CD14-positive monocyte (primary cell): ENCODE measurements around the gene MAMLD1. TPM values are rescaled to one million over a fixed set of nuclear protein-coding genes. Genes with fewer than 3 reads are reported as not detected.

Experiments used
- DNase-seq, 3 donors: peaks; one replicate each; pipeline ENCODE4 v3.0.0-alpha.2; 2011 to 2022
- H2AFZ ChIP-seq: 2 replicates; pipeline ENCODE4 v1.6.0; 2012; ENCODE audit warnings: mild to moderate bottlenecking, low read depth, low read length, inconsistent platforms; ENCODE audit not compliant: insufficient read depth, poor library complexity, severe bottlenecking
- H3K27ac ChIP-seq, 2 donors: 1 replicate in 1 of 2; 2 replicates in 1 of 2; pipeline ENCODE4 v1.5.1; 2012 to 2013; ENCODE audit warnings: low read length in 2 of 2, control low read depth in 1 of 2, inconsistent platforms in 1 of 2, low read depth in 1 of 2, mild to moderate bottlenecking in 1 of 2
- H3K27me3 ChIP-seq, 2 donors: one replicate each; pipeline versions ENCODE4 v1.6.0 to v1.6.1; 2011 to 2013; ENCODE audit warnings: low read length in 2 of 2; ENCODE audit not compliant: control insufficient read depth in 2 of 2, insufficient read depth in 2 of 2
- H3K36me3 ChIP-seq, 2 donors: replicated peaks in 1 of 2; 1 replicate in 1 of 2; 2 replicates in 1 of 2; pipeline versions ENCODE4 v1.5.1 to v1.6.1; 2012 to 2013; ENCODE audit warnings: low read length in 2 of 2, control low read depth in 1 of 2, inconsistent platforms in 1 of 2, mild to moderate bottlenecking in 1 of 2; ENCODE audit not compliant: insufficient read depth in 2 of 2, control insufficient read depth in 1 of 2
- H3K4me1 ChIP-seq, 2 donors: 1 replicate in 1 of 2; 2 replicates in 1 of 2; pipeline versions ENCODE4 v1.5.1 to v1.6.1; 2012 to 2013; ENCODE audit warnings: low read length in 2 of 2, control low read depth in 1 of 2, inconsistent platforms in 1 of 2, mild to moderate bottlenecking in 1 of 2, moderate library complexity in 1 of 2; ENCODE audit not compliant: insufficient read depth in 2 of 2, control insufficient read depth in 1 of 2
- H3K4me2 ChIP-seq: replicated peaks from 2 replicates; pipeline ENCODE3; 2012; ENCODE audit warnings: low read length, moderate library complexity, mild to moderate bottlenecking; ENCODE audit not compliant: poor library complexity, severe bottlenecking; ENCODE audit errors: extremely low read depth
- H3K4me3 ChIP-seq, 3 experiments: fragments of 200-600 bp in 1 of 3; sonication (generic) in 1 of 3; replicated peaks in 1 of 3; 1 replicate in 2 of 3; 2 replicates in 1 of 3; pipeline ENCODE4 v1.5.1; 2011 to 2013; ENCODE audit warnings: low read length in 3 of 3, mild to moderate bottlenecking in 3 of 3, control low read depth in 2 of 3, low read depth in 2 of 3, inconsistent platforms in 1 of 3, moderate library complexity in 1 of 3
- H3K79me2 ChIP-seq: 2 replicates; pipeline ENCODE4 v1.6.0; 2012; ENCODE audit warnings: mild to moderate bottlenecking, control low read depth, inconsistent platforms, low read length, moderate library complexity; ENCODE audit not compliant: insufficient read depth
- H3K9ac ChIP-seq: 2 replicates; pipeline ENCODE4 v1.6.0; 2017; ENCODE audit warnings: low read length, mild to moderate bottlenecking; ENCODE audit not compliant: insufficient read depth, poor library complexity, severe bottlenecking
- H3K9me3 ChIP-seq, 2 donors: replicated peaks in 1 of 2; 1 replicate in 1 of 2; 2 replicates in 1 of 2; pipeline versions ENCODE4 v1.5.1 to v1.6.1; 2012 to 2013; ENCODE audit warnings: low read length in 2 of 2, control low read depth in 1 of 2; ENCODE audit not compliant: control insufficient read depth in 1 of 2, insufficient read depth in 1 of 2
- H4K20me1 ChIP-seq: 2 replicates; pipeline ENCODE4 v1.6.0; 2012; ENCODE audit warnings: mild to moderate bottlenecking, low read length, control low read depth, moderate library complexity; ENCODE audit not compliant: insufficient read depth
- H3K27ac Mint-ChIP-seq, 7 donors: one replicate each; pipeline ENCODE4 v1.8.0; 2020; ENCODE audit warnings: mild to moderate bottlenecking in 7 of 7, mixed read lengths in 7 of 7, moderate library complexity in 6 of 7, inconsistent platforms in 2 of 7
- H3K27me3 Mint-ChIP-seq, 3 donors: one replicate each; pipeline ENCODE4 v1.8.0; 2021 to 2022; ENCODE audit warnings: low read depth in 3 of 3, mild to moderate bottlenecking in 3 of 3, mixed read lengths in 3 of 3, moderate library complexity in 3 of 3, inconsistent platforms in 1 of 3
- H3K36me3 Mint-ChIP-seq, 2 donors: one replicate each; pipeline ENCODE4 v1.8.0; 2020; ENCODE audit warnings: mixed read lengths in 2 of 2, inconsistent platforms in 1 of 2, mild to moderate bottlenecking in 1 of 2
- H3K4me1 Mint-ChIP-seq: one replicate; pipeline ENCODE4 v1.8.0; 2020; ENCODE audit warnings: mild to moderate bottlenecking, mixed read lengths
- H3K4me3 Mint-ChIP-seq, 2 donors: one replicate each; pipeline ENCODE4 v1.8.0; 2020; ENCODE audit warnings: mild to moderate bottlenecking in 2 of 2, mixed read lengths in 2 of 2, moderate library complexity in 1 of 2
- H3K9me3 Mint-ChIP-seq, 7 donors: one replicate each; pipeline ENCODE4 v1.8.0; 2020 to 2022; ENCODE audit warnings: mixed read lengths in 7 of 7, mild to moderate bottlenecking in 6 of 7, moderate library complexity in 6 of 7, inconsistent platforms in 2 of 7
- WGBS: methylation state at CpG from one replicate; pipeline ENCODE4 v1.1.5; 2013; ENCODE audit warnings: missing lambda C conversion rate; ENCODE audit not compliant: insufficient coverage; 5-methylcytosine and 5-hydroxymethylcytosine counted together
- intact Hi-C, 2 donors: fragments of 100-400 bp; cut with micrococcal nuclease; formaldehyde crosslinking; loops; one replicate each; pipeline versions ENCODE4 v1.15.0 to v1.15.1; 2023
- polyA plus RNA-seq, 3 donors: library from polyadenylated mRNA; depleted of rRNA in 1 of 3; unstranded in 2 of 3; stranded (reverse) in 1 of 3; fragments of 300-500 nt in 2 of 3; fragments of >200 nt in 1 of 3; fragmentation: Illumina TruSeq in 2 of 3; gene quantifications; 1 replicate in 2 of 3; 2 replicates in 1 of 3; pipeline ENCODE4 v1.2.3, GENCODE V29; 2012 to 2021
- TF ChIP-seq, protein P1 (sequence below): fragments of 200-600 bp; IDR thresholded peaks from one replicate; pipeline ENCODE4 v1.8.0; 2022; ENCODE audit warnings: antibody characterized with exemption, mild to moderate bottlenecking

Gene MAMLD1
- polyA plus RNA-seq, 3 donors, result not detected

GRCh38 chrX:150326541-150327247, 36.4 kb upstream of the MAMLD1 start:
- Mint-ChIP-seq H3K27me3 (peaks cover 0 to 2% (median 2%) of the 10 kb centered on the region in 3 donors), H3K9me3 (peaks cover 0 to 5% (median 2%) of the 10 kb centered on the region in 7 donors), H3K4me3 (no peak overlapping the region), H3K4me1 (peaks cover 8% of the 10 kb centered on the region), H3K36me3 (no peaks in the 10 kb centered on the region), H3K27ac (no peak overlapping the region)
- no peak overlapping the region for H3K27ac ChIP-seq
- H3K9ac ChIP-seq, result no peak overlapping the region
- H3K79me2 ChIP-seq, result no peaks in the 10 kb centered on the region
- no peak for DNase-seq
- no peaks in the 10 kb centered on the region for H3K27me3 ChIP-seq
- no peaks in the 10 kb centered on the region for H3K36me3 ChIP-seq
- H4K20me1 ChIP-seq, result no peaks in the 10 kb centered on the region
- H3K9me3 ChIP-seq, result no peaks in the 10 kb centered on the region
- WGBS, result 61% methylated on average over 3 of the region's 7 CpGs
- H3K4me1 ChIP-seq, result no peaks in the 10 kb centered on the region
- no peak overlapping the region for H3K4me3 ChIP-seq
- no peak overlapping the region for H3K4me2 ChIP-seq
- TF ChIP-seq, protein P1, sequence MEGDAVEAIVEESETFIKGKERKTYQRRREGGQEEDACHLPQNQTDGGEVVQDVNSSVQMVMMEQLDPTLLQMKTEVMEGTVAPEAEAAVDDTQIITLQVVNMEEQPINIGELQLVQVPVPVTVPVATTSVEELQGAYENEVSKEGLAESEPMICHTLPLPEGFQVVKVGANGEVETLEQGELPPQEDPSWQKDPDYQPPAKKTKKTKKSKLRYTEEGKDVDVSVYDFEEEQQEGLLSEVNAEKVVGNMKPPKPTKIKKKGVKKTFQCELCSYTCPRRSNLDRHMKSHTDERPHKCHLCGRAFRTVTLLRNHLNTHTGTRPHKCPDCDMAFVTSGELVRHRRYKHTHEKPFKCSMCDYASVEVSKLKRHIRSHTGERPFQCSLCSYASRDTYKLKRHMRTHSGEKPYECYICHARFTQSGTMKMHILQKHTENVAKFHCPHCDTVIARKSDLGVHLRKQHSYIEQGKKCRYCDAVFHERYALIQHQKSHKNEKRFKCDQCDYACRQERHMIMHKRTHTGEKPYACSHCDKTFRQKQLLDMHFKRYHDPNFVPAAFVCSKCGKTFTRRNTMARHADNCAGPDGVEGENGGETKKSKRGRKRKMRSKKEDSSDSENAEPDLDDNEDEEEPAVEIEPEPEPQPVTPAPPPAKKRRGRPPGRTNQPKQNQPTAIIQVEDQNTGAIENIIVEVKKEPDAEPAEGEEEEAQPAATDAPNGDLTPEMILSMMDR, result no peak
- intact Hi-C loops, result no loop called here
- H2AFZ ChIP-seq, result no peak overlapping the region

GRCh38 chrX:150329282-150329681, 33.8 kb upstream of the MAMLD1 start:
- no peak for DNase-seq
- peaks cover 12% of the 10 kb centered on the region for H3K4me1 Mint-ChIP-seq
- no peak overlapping the region for H3K4me2 ChIP-seq
- H3K4me3 Mint-ChIP-seq, result no peak overlapping the region
- no peaks in the 10 kb centered on the region for H4K20me1 ChIP-seq
- H3K27me3 Mint-ChIP-seq, result peaks cover 0 to 3% (median 2%) of the 10 kb centered on the region in 3 donors
- H3K36me3 Mint-ChIP-seq, result no peaks in the 10 kb centered on the region
- H3K36me3 ChIP-seq, result no peaks in the 10 kb centered on the region
- no peak overlapping the region for H3K4me3 ChIP-seq
- no peak overlapping the region for H3K27ac Mint-ChIP-seq
- H2AFZ ChIP-seq, result no peak overlapping the region
- TF ChIP-seq, protein P1, result no peak
- no CpG with 5 or more reads among the region's 8 CpGs for WGBS
- H3K27me3 ChIP-seq, result no peaks in the 10 kb centered on the region
- no peak overlapping the region for H3K9ac ChIP-seq
- H3K4me1 ChIP-seq, result no peaks in the 10 kb centered on the region
- intact Hi-C loops, result no loop called here
- H3K9me3 Mint-ChIP-seq, result peaks cover 0 to 2% (median 0%) of the 10 kb centered on the region in 7 donors
- no peak overlapping the region for H3K27ac ChIP-seq
- no peaks in the 10 kb centered on the region for H3K79me2 ChIP-seq
- H3K9me3 ChIP-seq, result no peaks in the 10 kb centered on the region
